Stimulated activated CD8-positive, alpha-beta memory T cell treated with anti-CD3 and anti-CD28 coated beads, Interleukin-12 subunit alpha, Interleukin-12 subunit beta, amount 100 ng/mL, for 24 hours (primary cell): ENCODE results near the gene LIMD2.
"Not testable (repeated sequence)": the region's sequence is repeated elsewhere in the genome, so short reads cannot be mapped to it uniquely, and the experiment has no call there.

Source experiments
- DNase-seq: peaks from one replicate; pipeline ENCODE4 v3.0.0-alpha.2; 2020; ENCODE audit errors: extremely low read depth

The LIMD2 gene

DNA sequence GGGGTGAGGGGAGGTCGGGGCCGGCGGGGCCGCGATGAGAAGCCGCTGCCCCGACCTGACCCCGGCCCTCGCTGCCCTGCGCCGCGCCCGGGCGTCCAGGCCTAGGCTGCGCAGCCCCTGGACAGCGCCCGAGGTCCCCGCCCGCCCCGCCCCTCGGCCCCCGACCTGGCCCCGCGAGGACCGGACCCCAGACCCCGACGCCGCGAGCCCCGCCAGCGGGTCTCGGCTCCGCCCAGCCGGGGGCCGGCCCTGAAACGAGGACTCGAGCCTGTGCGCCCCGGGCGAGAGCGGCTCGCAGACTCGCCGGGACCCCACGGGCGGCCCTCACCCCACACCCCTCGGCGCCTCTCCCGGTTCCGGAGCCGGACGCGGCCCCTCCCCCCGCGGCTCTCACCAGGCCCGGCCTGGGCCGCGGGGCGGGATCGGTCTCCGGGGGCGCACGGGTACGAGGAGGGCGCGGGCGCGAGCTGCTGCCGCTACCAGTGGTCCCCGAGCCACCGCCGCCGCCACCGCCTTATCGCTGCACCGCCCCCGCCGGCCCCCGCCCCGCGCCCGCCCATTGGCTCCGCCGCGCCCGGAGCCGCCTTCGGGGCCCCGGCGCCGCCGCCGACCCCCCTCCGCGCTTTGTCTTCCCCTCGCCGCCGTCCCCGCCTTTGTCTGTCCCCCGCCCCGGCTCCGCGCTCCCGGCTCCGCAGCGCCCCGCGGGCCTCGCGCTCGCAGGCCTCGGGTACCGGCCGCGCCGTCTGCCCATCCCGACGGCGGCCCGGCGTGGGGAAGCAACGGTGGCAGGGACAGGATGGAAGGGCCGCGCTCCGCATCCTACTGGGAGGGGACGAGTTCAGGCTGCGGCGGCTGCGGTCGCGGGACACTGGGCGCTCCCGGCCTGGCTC is at the start of gene LIMD2:
LIMD2 (minus strand) TSS at position 488 of the 890 bp plus-strand sequence. CDS start 827 bp downstream, outside the sequence.
- peak; percentile 58 for DNase-seq

DNA sequence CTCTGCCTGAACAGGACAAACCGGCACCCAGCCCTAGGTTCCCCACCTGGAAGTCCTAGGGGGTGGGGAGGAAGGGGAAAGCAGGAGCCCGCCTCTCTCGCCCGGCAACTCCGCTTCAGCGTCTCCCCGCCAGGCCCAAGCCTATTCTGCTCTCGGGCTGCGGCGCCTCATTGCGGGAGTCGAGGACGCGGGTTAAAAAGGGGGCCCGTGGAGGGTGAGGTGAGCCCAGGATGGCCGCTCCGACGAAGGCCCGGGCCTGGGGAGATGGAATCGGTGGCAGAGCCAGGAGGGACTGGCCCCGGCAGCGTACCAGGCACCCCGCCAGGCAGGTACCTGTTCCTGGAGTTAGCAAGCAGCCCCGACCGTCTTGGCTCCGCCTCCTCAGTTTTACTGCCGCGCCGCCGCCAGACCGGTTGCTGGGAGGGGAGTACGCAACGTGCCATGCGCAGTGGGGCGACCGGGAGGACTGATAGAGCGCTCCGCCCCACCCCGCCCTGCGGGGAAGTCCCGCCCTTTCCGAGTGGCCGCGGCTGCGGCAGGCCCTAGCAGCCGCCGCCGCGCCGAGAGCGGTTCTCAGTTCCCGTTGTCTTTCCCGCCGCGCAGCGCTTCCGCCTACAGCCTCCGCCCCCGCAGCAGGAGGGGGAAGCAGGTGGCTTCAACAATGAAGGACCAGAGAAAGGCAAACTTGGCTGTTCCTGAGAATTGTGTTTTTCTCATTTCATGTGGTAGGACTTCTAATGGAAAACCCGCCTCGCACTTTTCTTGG is 41.7 kb upstream of the LIMD2 start, which contains the start of gene STRADA:
STRADA (minus strand) TSS at position 392 of the 766 bp plus-strand sequence. CDS start 13,430 bp downstream, outside the sequence.
- DNase-seq = peak; percentile 99

GRCh38 chr17:63741143-63741407 is 41.1 kb upstream of the LIMD2 start:
- DNase-seq = no peak

- DNase-seq = no peak
Observed at GRCh38 chr17:63740464-63741142, 40.7 kb upstream of the LIMD2 start.

- DNase-seq = no peak
Observed at GRCh38 chr17:63735691-63736090, 35.8 kb upstream of the LIMD2 start.

- no peak for DNase-seq
Observed at GRCh38 chr17:63722403-63722802, 22.5 kb upstream of the LIMD2 start.

GRCh38 chr17:63720194-63720593 is 20.3 kb upstream of the LIMD2 start:
- not testable (repeated sequence) for DNase-seq

DNA sequence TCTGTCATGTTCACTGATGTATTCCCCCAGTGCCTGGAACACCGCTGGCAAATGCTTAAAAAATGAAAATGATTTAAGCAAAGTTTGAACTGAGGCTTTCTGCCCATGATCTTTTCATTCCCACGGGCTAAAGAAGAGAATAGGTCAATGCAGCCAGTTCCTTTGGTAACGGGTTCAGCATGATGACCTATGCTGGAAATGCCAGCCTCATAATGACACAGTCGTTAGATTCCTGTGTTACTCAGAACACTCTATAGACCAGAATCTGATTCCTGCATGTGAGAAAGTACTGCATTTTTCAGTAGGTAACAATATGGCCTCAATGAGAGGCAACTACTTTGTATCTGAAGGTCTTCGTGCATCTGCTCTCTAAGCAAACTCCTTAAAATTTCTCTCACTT is 19.1 kb upstream of the LIMD2 start:
- DNase-seq = no peak

GRCh38 chr17:63716426-63716825 is 16.5 kb upstream of the LIMD2 start:
- DNase-seq = no peak

DNA sequence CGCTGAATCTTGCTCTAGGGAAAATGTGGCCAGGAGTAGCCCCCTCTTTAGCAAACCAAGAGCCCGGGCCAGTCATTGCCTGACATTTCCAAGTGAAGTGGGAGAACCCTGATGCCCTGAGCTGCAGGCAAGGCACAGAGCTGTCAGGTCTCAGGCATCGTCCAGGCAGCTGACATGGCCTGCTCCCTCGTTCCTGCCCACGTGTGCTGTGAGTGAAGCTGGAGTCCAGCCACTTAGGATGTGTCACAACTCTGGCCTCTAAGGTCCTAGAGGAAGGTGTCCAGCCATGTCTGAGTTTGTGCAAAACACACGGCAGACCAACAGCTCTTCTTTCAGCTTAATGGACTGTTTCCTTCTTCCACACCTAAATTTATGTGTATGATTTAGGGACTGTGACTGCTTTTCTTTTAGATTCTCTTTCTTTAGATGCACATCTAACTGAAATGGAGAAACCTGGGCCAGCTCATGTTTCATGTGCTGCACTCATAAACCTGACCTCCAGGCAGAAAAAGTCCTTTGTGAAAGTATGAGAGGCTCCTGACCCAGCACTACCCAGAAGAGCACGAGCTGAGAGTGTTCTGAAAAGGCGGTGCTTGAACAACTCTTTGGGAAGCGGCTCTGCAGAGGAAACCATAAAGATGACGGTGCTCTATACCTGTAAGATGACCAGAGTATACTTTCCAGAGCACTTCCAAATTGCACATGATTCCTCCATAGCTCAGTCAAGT is 14.8 kb upstream of the LIMD2 start:
- DNase-seq = no peak

GRCh38 chr17:63709110-63709509 is 9.2 kb upstream of the LIMD2 start:
- no peak for DNase-seq

GRCh38 chr17:63707151-63707550 is 7.2 kb upstream of the LIMD2 start:
- DNase-seq = no peak

GRCh38 chr17:63706336-63707082 is 6.6 kb upstream of the LIMD2 start:
- no peak for DNase-seq

DNA sequence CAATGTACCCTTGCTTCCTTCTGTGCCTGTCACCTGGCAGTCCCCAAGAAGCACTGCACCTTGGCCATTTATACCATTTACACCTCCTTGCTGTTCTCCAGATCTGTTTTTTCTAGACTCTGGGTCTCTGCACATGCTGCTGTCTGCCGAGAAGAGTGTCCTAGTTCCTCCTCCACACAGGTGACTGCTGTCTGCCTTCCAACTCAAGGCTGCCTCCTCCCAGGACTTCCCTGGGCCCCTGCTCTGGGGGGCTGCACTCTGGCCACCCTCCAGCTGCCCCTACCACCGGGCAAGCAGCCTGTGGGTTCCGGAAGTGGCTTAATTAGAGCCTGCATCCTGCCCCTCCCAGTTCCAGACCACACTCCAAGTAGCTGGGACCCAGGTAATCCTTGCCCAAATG is 5.7 kb upstream of the LIMD2 start:
- no peak for DNase-seq

GRCh38 chr17:63704836-63705235 is 4.9 kb upstream of the LIMD2 start:
- DNase-seq = no peak

- no peak for DNase-seq
Observed at GRCh38 chr17:63704259-63704576, 4.3 kb upstream of the LIMD2 start.

DNA sequence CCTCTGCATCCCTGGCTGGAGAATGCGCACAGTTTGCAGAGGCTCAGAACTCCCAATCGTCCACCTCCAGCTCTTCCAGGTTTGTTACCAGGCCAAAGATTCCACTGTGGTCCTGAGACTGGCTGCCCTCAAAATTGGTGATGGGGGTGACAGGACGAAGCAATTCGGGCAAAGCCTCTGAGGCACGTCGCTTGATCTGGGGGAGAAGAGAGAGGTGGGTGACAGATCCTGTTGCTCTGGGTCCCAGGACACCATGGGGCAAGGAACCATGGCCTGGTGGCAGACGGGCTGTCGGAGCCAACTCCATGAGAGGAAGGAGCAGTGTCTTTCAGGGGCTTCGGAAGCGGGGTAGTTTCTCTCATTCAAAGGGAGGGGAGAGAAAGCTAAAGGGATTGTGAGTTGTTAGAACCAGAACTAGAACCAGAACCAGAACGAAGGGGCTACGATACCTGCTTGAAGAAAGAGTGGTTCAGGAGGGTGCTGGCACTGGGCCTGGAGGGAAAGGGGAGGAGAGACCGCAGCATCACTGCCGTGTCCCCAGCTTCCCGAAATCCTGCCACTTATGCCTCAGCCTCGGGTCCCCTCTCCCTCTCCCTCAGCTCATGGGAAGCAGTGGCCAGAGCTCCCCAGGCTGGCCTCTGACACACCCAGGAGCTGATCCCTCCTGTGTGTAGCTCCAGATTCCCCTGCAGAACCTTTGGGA is 3.8 kb upstream of the LIMD2 start:
- no peak for DNase-seq

GRCh38 chr17:63703029-63703428 is 3.1 kb upstream of the LIMD2 start:
- no peak for DNase-seq

GRCh38 chr17:63702721-63703015 is 2.7 kb upstream of the LIMD2 start:
- no peak for DNase-seq

DNA sequence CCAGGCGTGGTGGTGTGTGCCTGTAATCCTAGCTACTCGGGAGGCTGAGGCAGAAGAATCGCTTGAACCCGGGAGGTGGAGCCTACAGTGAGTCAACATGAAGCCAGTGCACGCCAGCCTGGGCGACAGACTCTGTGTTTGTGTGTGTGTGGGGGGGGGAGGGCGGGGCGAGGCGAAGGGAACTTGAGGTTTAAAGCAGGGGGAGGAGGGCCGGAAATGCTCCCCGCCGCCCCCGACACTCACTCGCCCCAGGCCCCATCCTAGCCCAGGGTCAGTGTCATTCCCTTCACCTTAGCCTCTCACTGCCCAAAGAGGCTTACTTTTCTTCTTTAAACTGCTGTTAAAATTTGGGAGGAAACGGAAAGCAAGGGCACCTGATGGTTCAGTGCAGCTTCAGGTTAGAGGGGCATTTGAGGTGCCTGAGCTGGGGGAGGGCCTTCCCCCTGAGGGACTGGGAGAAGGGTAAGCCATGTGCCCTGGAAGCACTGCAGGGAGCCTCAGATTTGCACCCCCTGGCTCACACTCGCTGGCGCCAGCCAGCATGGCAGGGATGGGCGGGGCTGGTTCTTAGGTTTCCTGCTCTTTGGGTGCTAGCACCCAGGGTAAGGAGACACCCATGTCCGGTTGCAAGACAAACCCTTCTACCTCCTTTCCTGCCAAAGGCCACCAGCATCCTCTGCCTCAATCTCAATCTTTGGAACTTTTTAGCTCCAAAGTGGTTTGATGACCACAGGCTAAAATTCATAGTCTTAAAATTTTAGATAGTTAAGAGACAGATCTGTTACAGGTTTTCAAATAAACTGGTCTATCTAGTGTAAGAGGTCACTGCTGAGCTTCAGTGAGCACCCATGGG is 2.2 kb upstream of the LIMD2 start:
- peak; percentile 49 for DNase-seq
